GM18519 (cell line): ENCODE results near the gene TOP3B.
"Not testable (repeated sequence)": the region's sequence is repeated elsewhere in the genome, so short reads cannot be mapped to it uniquely, and the experiment has no call there.

Source experiments
- ATAC-seq: cut with Tn5 transposase; IDR thresholded peaks from one replicate; pipeline ENCODE4 v1.9.1; 2021; ENCODE audit warnings: mild to moderate bottlenecking, moderate library complexity; ENCODE audit not compliant: unreplicated experiment, low FRiP score

Gene TOP3B

DNA sequence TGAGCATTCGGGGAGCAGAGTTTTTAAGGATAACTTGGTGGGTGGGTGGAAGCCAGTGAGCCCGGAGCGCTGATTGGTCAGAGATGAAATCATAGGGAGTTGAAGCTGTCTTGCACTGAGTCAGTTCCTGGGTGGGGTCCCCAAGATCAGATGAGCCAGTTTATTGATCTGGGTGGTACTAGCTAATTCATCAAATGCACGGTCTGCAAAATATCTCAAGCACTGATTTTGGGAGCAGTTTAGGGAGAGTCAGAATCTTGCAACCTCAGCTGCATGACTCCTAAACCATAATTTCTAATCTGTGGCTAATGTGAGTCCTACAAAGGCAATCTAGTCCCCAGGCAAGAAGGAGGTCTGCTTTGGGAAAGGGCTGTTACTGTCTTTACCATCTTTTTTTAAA lies 72.2 kb downstream of the TOP3B start:
- ATAC-seq = not testable (repeated sequence)

DNA sequence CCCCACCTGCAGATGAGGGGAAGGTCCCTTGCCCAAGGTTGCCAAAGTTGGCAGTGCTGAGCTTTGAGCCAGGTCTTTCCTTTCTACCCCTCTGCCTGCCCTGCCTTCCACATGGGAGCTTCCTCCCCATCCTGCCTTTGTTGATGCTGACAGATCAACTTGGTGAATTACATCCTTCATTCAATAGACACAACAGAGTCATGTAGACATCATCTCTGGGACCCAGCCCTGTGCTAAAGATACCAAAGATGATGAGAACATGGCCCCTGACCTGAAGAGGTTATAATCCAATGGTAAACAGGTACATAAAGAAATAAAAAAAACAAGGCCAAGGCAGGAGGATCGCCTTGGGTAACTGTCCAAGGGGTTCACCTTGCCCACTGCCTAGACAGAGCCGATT lies 72.7 kb downstream of the TOP3B start:
- ATAC-seq = no peak

DNA sequence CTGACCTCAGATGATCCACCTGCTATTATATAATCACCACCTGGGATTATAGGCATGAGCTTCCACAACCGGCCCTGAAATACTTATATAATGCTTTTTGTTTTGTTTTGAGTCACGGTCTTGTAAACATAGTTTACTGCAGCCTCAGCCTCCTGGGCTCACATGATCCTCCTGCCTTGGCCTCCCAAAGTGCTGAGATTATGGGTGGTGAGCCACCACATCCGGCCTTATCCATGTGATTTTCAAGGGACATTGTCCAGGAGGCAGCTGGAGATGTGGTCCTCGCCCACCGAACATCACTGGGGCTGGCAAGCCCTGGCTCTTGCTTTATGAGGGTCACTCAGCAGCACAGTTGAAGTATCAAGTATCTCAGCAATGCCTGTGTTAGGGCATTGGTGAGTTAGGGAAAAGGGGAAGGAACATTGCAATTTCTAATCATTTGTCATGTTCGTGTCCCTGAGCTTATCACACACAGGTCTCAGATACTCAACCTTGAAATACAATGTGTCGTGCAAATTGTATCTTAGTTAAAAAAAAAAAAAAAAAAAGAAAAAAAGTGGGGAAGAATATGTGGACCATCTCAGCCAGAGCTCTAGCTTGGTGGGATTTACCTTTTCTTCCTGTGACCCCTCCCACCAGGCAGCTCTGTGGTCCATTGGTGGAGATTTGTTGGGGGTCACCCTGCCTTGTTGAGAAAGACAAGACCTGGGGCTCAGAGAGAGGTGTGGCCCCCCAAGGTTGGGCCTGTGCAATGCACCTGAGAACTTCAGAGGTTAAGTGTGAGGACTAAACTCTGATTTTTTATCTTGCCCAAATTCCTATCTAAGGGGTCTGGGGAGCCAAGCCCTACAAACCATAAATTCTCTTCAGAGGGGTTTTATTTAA lies 74.7 kb downstream of the TOP3B start:
- ATAC-seq = no peak
